NB4 (cell line): ENCODE measurements around the gene WDR26.
A peak's percentile ranks its signal among the peaks of the same experiment; 100 is the strongest.

Source experiments
- DNase-seq: peaks from one replicate; pipeline ENCODE4 v3.0.0; 2010; ENCODE audit warnings: low read depth
- H3K4me3 ChIP-seq: one replicate; pipeline ENCODE4 v1.5.1; 2011; ENCODE audit warnings: mild to moderate bottlenecking, low read depth, low read length, moderate library complexity
- MAX ChIP-seq: IDR thresholded peaks from 2 replicates; pipeline ENCODE4 v1.6.1; 2011; ENCODE audit warnings: low read depth, low read length
- MYC ChIP-seq: IDR thresholded peaks from 2 replicates; pipeline ENCODE4 v1.6.1; 2011; ENCODE audit warnings: low read depth, low read length
- POLR2A ChIP-seq: IDR thresholded peaks from 2 replicates; pipeline ENCODE4 v1.6.1; 2011; ENCODE audit warnings: mild to moderate bottlenecking; ENCODE audit not compliant: insufficient read length; ENCODE audit errors: extremely low read depth
- TF ChIP-seq, protein P1 (sequence below): IDR thresholded peaks from one replicate; pipeline ENCODE4 v1.5.1; 2012; ENCODE audit warnings: low read depth, low read length

The WDR26 gene

DNA sequence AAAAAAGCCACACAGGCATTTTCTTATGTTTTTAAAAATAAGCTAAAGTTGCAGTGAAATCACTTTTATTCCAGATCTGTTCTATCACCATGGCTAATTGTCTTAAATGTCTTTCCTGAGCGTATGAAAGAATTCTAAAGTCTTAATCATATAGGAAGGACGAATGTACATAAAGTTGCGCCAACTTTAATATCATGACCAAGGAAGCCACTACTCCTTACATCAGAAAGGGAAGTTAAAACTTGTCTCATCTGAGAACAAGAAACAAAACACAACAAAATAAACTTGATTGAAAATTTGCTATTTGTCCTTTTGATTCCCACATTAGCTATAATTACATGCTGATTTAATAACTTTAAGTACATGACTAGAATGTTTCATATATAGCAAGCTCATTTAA lies 51.4 kb downstream of the WDR26 start:
- DNase-seq, result peak; percentile 49
- TF ChIP-seq POLR2A (no peak), MYC (no peak), MAX (no peak)
- TF ChIP-seq, protein P1, sequence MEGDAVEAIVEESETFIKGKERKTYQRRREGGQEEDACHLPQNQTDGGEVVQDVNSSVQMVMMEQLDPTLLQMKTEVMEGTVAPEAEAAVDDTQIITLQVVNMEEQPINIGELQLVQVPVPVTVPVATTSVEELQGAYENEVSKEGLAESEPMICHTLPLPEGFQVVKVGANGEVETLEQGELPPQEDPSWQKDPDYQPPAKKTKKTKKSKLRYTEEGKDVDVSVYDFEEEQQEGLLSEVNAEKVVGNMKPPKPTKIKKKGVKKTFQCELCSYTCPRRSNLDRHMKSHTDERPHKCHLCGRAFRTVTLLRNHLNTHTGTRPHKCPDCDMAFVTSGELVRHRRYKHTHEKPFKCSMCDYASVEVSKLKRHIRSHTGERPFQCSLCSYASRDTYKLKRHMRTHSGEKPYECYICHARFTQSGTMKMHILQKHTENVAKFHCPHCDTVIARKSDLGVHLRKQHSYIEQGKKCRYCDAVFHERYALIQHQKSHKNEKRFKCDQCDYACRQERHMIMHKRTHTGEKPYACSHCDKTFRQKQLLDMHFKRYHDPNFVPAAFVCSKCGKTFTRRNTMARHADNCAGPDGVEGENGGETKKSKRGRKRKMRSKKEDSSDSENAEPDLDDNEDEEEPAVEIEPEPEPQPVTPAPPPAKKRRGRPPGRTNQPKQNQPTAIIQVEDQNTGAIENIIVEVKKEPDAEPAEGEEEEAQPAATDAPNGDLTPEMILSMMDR, result no peak

GRCh38 chr1:224381880-224382548 lies 52.6 kb downstream of the WDR26 start:
- TF ChIP-seq, protein P1, result no peak
- TF ChIP-seq POLR2A, result no peak
- no peak for TF ChIP-seq MYC
- TF ChIP-seq MAX, result no peak
- no peak for DNase-seq

More for the DNA sequence above, 51.4 kb downstream of the WDR26 start:
- no peak overlapping the region for H3K4me3 ChIP-seq

GRCh38 chr1:224380003-224380402 lies 54.6 kb downstream of the WDR26 start:
- peak overlapping the region; percentile 17 for H3K4me3 ChIP-seq
- peak; percentile 93 for DNase-seq
- no peak for TF ChIP-seq MAX
- TF ChIP-seq MYC, result peak; percentile 44; the same call in 1 of the 2 replicates

More at GRCh38 chr1:224381880-224382548, 52.6 kb downstream of the WDR26 start:
- no peak overlapping the region for H3K4me3 ChIP-seq

GRCh38 chr1:224378855-224379631 lies 55.6 kb downstream of the WDR26 start:
- DNase-seq, result peak; percentile 72
- TF ChIP-seq MAX (no peak), MYC (no peak), POLR2A (no peak)
- TF ChIP-seq, protein P1, result no peak
- no peak overlapping the region for H3K4me3 ChIP-seq

GRCh38 chr1:224377676-224378006 lies 57.0 kb downstream of the WDR26 start:
- no peak overlapping the region for H3K4me3 ChIP-seq
- TF ChIP-seq MAX (no peak), MYC (no peak)
- TF ChIP-seq, protein P1, result no peak
- peak; percentile 67 for DNase-seq

- no peak overlapping the region for H3K4me3 ChIP-seq
- DNase-seq, result peak; percentile 19
- TF ChIP-seq, protein P1, result no peak
- TF ChIP-seq MAX (no peak), POLR2A (no peak), MYC (no peak)
Measured at GRCh38 chr1:224375059-224375458, 59.5 kb downstream of the WDR26 start.
